VCaP (cell line): ENCODE data around the gene TMEM135.

Experiments used
- H3K27ac ChIP-seq: fragments of 450-650 bp; 2 replicates; pipeline ENCODE4 v1.5.1; 2017
- TF ChIP-seq, protein P1 (sequence below): fragments of 450-650 bp; conservative IDR thresholded peaks from 2 replicates; pipeline ENCODE4 v1.5.1; 2017; ENCODE audit warnings: mild to moderate bottlenecking, moderate library complexity

The TMEM135 gene

GRCh38 chr11:87324817-87325489 is 287.2 kb downstream of the TMEM135 start:
- TF ChIP-seq, protein P1, sequence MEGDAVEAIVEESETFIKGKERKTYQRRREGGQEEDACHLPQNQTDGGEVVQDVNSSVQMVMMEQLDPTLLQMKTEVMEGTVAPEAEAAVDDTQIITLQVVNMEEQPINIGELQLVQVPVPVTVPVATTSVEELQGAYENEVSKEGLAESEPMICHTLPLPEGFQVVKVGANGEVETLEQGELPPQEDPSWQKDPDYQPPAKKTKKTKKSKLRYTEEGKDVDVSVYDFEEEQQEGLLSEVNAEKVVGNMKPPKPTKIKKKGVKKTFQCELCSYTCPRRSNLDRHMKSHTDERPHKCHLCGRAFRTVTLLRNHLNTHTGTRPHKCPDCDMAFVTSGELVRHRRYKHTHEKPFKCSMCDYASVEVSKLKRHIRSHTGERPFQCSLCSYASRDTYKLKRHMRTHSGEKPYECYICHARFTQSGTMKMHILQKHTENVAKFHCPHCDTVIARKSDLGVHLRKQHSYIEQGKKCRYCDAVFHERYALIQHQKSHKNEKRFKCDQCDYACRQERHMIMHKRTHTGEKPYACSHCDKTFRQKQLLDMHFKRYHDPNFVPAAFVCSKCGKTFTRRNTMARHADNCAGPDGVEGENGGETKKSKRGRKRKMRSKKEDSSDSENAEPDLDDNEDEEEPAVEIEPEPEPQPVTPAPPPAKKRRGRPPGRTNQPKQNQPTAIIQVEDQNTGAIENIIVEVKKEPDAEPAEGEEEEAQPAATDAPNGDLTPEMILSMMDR = no peak
- H3K27ac ChIP-seq = peak overlapping the region; percentile 32

GRCh38 chr11:87325490-87325872 is 287.7 kb downstream of the TMEM135 start:
- TF ChIP-seq, protein P1 = no peak
- peak overlapping the region; percentile 32 for H3K27ac ChIP-seq

GRCh38 chr11:87326594-87326993 is 288.9 kb downstream of the TMEM135 start:
- H3K27ac ChIP-seq = no peak overlapping the region
- TF ChIP-seq, protein P1 = no peak

DNA sequence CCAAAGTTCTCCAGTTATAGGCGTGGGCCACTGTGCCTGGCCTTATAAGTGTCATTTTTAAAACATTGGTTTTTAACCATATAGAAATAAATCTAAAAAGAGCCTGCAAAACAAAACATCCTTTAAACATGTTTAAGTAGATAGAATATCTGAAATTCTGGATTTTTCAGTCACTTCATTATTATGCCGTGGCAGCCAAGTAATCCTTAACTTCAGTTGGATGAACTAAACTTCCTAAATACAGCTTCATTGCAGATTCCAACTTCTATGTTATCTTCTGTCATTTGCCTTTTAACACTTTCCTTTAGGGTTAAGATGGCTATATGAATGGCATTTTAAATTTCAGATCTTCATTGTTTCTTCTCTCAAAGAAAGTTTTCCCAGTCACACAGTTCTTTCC is 291.4 kb downstream of the TMEM135 start:
- H3K27ac ChIP-seq = no peak overlapping the region
- TF ChIP-seq, protein P1 = no peak

DNA sequence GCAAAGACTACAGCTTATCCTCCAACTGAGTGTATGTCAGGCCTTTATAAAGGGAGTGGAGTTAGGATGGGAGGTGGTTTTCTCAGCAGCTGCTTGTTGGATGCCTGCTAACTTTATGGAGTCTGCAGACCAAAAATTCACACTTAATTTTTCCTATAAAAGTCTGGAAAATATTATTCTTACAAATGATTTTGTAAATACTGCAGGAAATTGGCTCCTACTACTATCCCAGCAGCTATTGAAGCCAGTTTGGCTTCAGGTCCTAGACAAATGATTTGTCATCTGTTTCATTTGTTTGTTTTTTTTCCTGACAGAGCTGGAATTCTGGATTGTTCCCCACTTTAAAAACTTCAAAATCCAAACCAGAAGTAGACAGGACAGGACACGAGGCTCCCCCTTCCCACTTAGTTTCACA is 292.5 kb downstream of the TMEM135 start:
- TF ChIP-seq, protein P1 = no peak
- no peak overlapping the region for H3K27ac ChIP-seq

- no peak overlapping the region for H3K27ac ChIP-seq
- TF ChIP-seq, protein P1 = no peak
These were observed 293.5 kb downstream of the TMEM135 start for GRCh38 chr11:87331273-87331672.

DNA sequence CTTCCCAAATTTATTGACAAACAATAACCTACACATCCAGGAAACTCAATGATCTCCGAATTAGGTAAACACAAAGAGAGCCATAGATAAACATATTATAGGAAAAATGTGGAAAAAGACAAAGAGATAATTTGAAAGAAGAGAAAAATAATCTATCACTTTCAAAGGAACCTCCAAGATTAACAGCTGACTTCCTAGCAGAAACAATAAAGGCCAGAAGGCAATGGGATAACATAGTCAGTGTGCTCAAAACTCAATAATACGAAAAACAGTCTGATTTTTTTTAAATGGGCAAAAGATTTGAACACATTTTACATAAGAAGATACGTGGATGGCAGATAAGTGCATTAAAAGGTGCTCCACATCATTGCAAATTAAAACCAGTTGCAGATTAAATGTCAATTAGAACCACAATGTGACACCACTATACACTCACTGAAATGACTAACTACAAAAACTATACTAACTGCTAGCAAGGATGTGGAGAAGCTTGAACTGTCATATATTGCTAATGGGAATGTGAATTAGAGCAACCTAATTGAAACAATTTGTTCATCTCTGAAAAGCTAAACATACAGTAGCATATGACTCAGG is 300.4 kb downstream of the TMEM135 start:
- TF ChIP-seq, protein P1 = no peak
- no peak overlapping the region for H3K27ac ChIP-seq
